A673 (cell line): ENCODE measurements around the gene SUGP2.

Experiments
- EZH2 ChIP-seq: fragments of 200-600 bp; sonication (generic); IDR thresholded peaks from 2 replicates; pipeline ENCODE4 v1.6.1; 2017; ENCODE audit warnings: borderline replicate concordance, low read depth, mild to moderate bottlenecking, mixed read lengths, antibody characterized with exemption, low read length; ENCODE audit not compliant: poor library complexity, severe bottlenecking
- TF ChIP-seq, protein P1 (sequence below): fragments of 300-800, 200-600 bp; sonication (generic); conservative IDR thresholded peaks from 2 replicates; pipeline ENCODE4 v1.5.1; 2017; ENCODE audit warnings: low read depth, mild to moderate bottlenecking, antibody characterized with exemption, low read length, moderate library complexity, mixed read lengths

DNA sequence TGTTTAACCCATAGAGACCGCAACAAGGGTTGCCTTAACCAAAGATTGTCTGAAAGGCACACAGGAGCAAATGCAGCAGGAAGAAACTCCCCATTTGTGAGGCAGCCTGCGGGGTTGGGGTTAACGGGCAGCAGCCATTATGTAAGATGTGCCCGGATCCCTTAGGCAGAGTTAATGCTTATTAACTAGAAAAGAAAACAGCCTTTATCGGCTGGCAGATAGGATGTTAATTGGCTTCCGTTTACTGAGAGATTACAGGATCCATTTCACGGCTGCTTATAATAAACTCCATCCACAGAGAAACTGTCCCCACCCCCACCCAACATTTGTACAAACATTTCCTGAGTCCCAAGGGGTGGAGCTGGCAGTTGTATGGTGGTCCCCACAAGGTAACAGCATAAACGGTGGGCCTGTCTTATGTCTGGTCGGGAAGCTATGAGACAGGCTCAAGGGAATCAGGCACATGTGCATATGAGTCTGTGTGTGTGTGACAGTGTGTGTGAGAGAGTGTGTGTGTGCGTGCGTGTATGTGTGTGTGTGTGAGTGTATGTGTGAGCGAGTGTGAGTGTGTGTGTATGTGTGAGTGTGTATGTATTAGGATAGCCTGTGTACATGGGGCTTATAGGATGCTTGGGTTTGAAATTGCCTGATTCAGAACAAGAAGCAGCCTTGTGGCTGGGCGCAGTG is 41.0 kb upstream of the SUGP2 start:
- TF ChIP-seq EZH2: no peak
- TF ChIP-seq, protein P1, sequence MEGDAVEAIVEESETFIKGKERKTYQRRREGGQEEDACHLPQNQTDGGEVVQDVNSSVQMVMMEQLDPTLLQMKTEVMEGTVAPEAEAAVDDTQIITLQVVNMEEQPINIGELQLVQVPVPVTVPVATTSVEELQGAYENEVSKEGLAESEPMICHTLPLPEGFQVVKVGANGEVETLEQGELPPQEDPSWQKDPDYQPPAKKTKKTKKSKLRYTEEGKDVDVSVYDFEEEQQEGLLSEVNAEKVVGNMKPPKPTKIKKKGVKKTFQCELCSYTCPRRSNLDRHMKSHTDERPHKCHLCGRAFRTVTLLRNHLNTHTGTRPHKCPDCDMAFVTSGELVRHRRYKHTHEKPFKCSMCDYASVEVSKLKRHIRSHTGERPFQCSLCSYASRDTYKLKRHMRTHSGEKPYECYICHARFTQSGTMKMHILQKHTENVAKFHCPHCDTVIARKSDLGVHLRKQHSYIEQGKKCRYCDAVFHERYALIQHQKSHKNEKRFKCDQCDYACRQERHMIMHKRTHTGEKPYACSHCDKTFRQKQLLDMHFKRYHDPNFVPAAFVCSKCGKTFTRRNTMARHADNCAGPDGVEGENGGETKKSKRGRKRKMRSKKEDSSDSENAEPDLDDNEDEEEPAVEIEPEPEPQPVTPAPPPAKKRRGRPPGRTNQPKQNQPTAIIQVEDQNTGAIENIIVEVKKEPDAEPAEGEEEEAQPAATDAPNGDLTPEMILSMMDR: no peak
